HG03457 (cell line): Measurements from ENCODE around the gene SCLT1.
A peak's percentile ranks its signal among the peaks of the same experiment; 100 is the strongest.
"Not testable (repeated sequence)": the region's sequence is repeated elsewhere in the genome, so short reads cannot be mapped to it uniquely, and the experiment has no call there.

Source experiments
- ATAC-seq: cut with Tn5 transposase; IDR thresholded peaks from one replicate; pipeline ENCODE4 v1.9.1; 2021; ENCODE audit warnings: moderate number of reproducible peaks; ENCODE audit not compliant: unreplicated experiment

SCLT1 gene

DNA sequence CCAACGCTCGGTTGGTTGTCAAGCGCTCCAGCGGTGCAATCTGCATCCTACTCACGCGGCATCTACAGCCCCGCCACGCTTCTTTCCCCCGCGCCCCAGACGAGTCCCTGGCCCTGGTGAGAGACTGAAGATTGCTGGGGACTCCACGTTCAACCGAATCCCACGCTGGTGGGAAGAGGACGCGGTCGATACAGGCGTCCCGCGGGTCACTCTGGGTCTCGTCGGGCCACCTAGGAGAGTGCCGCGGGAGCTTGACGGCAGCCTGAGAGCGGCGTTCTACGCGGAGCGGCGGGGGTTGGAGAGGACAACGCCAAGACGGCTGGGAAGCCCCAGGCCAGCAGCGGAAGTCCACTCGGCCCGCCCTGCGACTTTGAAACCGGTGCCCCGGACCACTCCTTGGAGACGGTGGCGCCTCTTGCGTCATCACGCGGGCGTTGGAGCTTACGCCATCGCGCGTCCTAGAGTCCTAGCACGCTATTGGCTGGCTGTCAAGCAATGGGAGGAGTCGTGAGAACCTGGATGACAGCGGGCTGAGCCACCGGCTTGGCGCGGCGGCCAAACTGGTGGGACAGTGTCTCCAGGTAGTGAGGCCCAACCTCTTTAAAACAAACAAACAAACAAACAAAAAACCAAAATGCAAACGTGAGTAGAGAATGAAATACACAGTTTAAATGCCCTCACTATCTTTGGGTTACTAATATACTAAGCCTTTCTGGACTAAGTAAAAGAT lies at the start of gene SCLT1:
TSS of gene SCLT1 (minus strand) at position 349 of the 730 bp plus-strand sequence. CDS start 436 bp downstream, outside the sequence.
- peak; percentile 94 for ATAC-seq

DNA sequence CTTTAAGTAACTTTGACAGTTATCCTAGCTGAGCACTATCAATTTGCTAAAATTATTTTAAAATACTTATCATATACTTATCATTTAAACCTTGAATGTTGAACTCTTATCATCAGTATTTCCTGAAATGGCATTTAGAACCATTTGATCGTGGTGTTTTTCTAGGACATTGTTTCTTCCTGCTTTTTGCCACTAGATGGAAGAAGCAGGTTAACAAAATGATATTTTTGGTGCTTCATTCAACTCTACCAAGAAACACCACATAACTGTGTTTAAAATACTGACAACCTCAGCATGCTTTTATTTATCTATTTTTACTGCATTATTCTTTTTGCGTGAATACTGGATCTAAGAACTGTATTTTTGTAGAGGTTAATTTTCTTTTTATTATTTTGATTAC lies 47.2 kb upstream of the SCLT1 start:
- no peak for ATAC-seq

DNA sequence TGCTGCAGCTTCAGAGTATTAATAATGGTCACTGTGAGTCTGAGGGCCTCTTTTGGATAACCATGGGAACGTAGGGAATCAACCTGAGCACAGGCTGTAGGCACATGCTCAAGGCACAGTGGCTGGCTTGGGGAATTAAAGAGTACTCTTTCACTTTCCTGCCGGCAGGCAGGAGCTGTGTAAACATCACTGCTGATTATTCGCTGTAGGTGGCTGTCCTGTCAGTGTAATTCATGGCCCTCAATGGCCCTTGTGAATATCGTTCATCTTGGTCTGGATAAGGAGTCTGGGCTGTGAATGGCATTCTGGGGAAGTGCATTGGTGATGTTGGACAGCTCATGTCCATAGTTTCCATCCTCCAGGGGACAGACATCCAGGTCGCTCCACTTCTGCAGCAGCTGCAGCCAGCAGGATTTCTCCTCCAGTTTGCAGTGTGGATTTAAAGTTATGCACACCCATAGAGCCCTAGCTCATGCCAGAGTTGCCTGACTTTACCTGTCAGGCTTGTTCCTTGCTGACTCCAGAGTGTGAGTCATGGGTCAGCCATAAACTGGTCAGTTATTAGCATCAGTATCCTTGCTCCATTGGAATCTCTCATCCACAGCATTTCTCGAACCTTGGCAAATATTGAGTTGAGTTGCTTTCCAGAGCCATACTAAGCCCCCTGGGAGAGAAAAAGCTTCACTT lies 45.6 kb upstream of the SCLT1 start:
- ATAC-seq, result no peak

DNA sequence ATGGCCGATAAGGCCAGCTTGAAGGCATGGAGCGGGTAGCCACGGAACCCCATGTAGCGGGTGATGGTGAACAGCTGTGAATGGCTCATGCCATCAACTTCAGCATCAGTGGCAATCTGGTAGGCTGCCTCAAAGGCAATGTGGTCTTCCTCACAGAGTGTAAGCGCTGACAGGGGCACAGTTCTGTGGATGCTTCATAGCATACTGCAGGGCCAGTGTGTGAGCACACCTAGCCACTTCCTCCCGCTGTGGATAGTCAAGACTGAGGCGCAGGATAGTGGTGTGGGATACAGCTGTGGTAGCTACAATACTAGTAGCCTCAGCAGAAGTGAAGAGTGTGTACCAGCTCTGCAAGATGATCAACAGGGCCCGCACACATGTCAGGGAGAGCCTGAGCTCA lies 43.1 kb upstream of the SCLT1 start:
- no peak for ATAC-seq

DNA sequence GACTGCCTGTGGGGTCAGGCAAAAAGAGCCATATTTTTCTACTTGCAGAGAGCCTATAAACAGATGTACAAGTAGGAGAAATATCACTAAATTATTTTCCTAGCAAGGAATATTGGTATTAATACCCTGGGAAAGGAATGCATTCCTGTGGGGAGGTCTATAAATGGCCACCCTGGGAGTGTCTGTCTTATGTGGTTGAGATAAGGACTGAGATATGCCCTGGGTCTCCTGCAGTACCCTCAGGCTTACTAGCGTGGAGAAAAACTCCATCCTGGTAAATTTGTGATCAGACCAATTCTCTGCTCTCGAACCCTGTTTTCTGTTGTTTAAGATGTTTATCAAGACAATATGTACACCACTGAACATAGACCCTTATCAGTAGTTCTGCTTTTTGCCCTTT lies 38.0 kb upstream of the SCLT1 start:
- no peak for ATAC-seq

DNA sequence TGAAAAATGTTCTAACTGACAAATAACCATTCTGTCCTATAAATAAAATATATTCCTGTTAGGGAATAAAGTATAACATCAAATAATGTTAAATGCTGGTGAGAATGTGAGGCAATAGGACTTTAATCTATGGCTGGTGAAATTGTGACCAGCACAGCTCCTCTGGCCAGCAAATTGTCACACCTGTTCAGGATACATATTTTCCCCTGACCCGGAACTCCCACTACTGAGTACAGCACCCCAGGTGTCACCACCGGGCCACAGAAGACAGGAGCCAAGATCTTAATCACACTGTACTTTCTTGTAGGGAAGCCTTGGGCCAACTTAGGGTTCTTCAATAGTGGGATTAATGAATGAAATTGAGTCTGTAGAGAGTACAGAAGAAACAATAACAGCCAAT lies 35.8 kb upstream of the SCLT1 start:
- no peak for ATAC-seq

DNA sequence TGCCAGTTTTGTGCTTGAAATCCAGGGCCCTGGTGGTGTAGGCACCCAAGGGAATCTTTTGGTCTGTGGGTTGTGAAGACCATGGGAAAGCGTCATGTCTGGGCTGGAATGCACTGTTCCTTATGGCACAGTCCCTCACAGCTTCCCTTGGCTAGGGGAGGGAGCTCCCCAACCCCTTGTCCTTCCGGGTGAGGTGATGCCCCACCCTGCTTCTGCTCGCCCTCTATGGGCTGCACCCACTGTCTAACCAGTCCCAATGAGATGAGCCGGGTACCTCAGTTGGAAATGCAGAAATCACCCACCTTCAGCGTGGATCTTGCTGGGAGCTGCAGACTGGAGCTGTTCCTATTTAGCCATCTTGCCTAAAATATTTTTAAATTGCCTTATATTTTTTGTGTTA lies 33.3 kb upstream of the SCLT1 start:
- not testable (repeated sequence) for ATAC-seq

DNA sequence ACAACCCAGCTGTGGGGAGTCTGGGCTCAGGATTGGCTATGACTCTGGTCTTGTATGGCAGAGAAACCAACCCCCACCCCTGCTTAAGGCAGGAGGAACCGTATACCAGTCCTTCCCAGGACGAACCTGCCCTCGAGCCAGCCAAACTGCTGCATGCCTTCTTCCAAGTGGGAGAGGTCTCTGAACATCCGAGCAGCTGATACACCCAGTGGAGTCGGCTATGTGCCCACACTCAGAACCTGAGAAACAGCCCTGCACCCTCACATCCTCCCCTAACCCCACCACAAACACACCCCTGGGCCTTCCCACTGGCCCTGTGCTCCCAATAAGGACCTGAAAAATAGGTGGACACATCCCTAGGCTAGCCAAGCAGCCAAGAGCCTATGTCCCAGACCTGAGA lies 24.4 kb upstream of the SCLT1 start:
- ATAC-seq, result no peak

DNA sequence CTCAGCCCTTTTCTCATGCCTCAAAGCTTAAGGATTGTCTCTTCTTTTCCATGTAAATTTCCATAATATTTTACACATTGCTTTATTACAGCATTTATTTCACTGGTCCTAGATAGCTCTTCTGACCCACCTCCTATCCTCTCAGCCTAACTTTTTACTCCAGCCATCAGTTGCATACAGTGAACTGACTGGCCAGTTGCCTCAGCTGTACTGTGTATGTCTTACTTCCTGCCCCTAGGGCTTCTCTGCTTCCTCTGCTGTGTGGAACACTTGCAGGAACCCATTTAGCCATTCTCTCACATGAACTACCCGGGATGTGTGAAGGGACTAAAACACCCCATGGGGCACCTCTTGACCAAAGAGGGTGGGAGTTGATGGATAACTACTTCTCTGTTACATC lies 20.6 kb upstream of the SCLT1 start:
- no peak for ATAC-seq

DNA sequence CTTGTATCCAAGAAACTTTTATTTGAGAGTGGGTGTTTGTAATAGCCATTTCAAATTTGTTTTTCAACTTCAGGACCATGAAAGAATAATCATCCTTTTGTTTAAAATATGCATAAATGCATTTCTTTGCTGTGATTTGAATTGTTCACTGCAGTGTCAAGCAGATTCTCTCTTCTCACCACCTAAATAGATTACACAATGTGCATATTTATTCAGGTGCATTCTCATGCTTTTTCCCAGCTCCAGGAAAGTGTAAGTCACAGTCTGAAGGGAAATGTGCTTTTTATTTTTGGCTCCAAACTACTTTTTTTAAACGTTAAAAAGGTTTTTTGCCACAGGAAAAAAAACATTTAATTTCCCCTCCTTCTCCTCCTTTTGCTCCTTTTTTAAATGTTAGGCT lies 20.1 kb upstream of the SCLT1 start:
- no peak for ATAC-seq

DNA sequence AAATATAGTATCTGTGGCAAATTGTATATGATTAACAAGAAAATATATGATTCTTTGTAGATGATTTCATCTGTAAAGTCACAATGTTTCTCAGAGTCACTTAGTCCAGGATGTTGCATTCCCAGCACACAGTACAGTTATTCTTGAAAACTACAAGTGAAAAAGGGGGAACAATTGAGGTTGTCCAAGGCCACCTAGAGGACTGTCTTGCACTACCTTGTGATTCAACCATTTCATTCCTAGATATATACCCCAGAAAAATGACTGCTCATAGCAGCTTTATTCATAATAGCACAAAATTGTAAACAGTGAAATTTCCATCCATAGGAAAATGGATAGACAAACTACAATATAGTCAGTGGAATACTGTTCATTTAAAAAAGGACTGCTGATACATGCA lies 18.6 kb upstream of the SCLT1 start:
- no peak for ATAC-seq

DNA sequence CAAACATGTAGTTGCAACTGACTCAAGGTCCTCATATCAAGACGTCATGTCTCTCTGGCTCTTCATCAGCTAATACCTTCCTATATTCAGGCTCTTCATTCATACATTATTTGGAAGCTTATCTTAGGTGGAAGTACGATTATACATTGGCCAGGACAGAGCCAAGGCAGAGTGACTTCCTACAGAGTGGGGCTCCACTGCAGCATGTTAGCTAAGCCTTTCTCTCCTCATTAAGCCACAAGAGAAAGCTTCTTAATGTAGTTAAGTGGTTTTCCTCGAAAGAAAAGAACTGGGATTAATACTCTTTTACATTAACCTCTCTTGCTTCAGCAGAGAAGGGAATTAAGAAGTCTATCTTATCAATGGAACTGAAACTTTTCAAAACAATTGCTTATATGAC lies 17.6 kb upstream of the SCLT1 start:
- ATAC-seq, result no peak

DNA sequence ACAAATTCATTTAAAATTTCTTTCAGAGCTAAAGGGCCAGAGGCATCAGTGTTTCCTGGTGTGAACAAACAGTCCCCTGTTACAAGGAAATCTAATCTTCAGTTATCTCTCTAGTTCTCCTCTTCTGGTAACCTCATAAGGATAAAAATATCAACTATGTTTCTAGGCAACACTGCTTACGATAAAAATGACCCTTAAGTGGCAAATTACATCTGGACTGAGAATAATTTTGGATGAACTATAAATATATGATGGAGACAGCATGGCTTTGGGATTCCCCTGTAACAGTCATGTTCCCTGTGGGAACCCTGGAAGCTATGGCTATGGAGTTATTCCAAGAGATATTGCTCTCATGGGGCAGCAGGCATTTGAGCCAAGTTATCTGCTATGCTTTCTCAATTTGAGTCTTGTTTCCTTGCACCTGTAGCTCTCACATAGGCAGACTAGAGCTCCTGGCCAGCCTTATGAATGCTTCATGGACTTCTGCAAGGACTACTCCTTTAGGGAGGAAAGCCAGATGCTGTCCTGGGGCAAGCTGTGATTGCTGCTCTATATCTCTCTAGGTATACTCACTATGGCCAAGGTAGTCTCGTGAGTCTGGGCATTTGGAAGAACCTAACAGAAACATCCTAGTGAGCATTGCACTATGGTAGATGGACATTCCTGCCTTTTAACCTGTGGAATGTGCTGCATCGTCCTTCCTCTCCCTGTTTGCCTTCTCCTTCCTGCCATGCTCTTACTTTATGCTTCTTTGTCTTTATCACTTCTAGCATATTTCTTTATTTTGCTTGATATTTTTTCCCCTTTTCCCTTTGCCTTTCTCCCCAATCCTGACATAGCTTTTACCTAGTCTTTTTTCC lies 16.9 kb upstream of the SCLT1 start:
- no peak for ATAC-seq

DNA sequence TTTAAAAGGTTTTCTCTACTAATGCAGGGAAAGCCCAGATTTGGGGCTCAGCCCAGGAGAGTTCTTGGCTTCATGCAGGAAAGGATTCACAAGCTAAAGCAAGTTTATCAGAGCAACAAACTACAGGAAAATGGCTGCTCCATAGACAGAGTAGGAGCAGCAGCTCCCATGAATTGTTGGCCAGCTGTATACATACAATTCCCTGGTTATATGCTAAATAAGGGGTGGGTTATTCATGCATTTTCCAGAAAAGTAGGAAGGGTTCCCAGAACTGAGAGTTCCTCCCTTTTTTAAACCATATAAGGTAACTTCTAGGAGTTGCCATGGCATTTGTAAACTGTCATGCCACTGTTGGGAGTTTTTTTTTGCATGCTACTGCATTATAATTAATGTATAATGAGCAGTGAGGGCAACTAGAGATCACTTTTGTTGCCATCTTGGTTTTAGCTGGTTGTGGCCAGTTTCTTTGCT lies 5.2 kb upstream of the SCLT1 start:
- no peak for ATAC-seq

DNA sequence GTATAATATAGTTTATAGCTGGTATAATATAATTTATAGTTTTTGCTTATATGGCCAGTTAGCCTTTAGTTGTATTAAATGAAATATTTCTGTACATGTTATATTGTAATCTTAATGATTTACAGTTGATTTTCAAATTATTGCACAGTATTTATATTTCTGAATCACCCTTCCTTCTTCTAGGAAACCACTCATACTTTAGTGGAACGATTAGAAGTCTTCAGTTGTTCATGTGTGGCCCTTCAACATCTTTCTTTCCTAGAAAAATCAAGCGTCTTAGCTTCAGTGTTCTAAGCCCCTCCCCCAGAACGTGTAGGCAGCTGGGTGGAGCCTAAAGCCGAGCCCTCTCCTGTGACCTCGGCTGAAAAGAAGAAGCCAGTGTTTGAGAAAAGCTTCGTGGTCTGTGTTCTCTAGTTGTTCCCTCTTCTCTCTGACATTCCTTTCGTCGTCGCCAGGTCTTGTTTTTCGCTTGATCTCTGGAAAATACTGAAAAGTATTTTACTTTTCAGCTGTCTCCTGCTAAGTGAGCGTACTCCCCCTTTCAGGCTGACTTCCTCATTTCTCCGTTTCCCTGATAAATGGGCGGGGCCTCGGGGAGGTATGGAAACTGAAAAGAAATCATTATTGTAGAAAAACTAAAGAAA lies 2.6 kb upstream of the SCLT1 start, which contains the start of gene C4orf33:
TSS of gene C4orf33 (plus strand) at position 342 of the 644 bp plus-strand sequence. CDS start 6,459 bp downstream, outside the sequence.
- peak; percentile 32 for ATAC-seq

DNA sequence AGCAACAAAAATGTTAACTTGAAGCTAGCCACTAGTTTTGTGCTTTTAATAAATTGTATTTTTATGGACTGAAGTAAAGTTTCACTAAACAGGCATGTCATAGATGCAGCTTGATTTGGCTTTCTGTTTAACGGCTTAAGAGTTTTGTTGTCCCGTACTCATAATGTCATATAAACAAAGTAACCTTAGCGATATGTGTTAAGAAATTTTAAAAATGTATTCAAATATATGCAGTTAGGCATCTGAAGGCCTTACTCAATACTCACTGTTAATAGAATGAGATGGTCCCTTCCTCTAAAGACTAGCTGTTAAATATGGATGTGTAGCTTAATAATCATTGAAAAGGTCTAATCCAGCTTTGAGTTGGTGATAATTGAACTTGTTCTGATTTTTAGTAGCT lies 1.0 kb upstream of the SCLT1 start:
- ATAC-seq, result no peak

DNA sequence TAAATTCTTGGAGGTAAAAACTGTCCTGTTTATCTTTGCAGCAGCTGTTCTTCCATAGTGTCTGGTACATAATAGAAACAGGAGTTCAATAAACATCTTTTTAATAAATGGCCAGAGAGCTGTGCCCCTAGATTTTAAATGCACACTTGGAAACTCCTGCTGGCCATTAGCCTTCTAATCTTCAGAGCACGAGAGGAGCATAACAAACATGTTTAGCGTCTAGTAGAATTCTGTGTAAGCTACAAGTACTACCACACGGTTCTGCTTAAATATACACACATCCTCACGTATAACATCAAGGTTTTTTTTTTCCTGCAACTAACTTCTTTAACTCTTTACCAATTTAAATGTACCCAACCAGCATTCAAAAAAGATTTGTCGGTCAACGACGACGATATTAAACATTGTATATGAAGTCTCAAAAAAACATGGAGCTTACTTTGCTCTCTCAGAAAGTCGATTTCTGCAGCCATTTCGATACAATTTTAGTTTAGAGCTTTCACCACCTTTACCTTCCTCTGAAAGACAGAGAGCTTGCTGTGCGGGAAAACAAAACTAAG lies 628 bp downstream of the SCLT1 start:
- ATAC-seq, result no peak

DNA sequence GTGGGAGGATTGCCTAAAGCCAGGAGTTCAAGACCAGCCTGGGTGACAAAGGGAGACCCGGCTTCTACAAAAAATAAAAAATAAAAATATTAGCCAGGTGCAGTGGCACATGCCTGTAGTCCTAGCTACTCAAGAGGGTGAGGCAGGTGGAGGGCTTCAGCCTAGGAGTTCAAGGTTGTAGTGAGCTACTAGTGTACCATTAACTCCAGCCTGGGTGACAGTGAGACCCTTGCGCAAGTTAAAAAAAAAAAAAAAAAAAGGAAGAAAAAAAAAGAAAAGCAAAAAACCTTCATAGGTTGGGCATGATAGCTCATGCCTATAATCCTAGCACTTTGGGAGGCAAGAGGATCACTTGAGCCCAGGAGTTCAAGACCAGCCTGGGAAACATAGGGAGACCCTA lies 5.8 kb downstream of the SCLT1 start:
- no peak for ATAC-seq

DNA sequence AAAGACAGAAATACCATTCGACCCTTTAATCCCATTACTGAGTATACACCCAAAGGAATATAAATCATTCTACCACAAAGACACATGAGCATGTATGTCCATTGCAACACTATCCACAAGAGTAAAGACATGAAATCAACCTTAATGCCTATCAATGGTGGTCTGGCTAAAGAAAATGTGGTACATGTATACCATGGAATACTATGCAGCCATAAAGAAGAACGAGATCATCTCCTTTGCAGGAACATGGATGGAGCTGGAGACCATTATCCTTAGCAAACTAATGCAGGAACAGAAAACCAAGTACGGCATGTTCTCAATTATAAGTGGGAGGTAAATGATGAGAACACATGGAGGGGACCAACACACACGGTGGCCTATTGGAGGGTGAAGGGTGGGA lies 7.9 kb downstream of the SCLT1 start:
- no peak for ATAC-seq

DNA sequence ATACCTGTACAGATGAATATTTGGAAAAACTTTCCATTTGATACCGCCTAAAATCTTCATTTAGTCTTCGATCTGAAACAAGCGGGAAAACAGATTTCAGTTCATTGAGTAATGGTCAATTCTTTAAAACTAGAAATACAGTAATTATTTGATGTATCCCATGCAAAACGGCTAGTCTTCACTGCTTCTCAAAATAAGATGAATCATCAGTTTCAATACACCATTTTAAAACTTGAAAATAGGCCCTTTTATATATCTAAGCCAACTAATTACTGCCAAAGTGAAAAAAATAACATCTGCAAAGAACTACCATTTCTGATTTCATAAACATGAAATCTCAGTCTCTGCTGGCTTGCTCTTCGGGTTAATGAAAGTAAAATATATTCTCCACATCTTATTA lies 11.0 kb downstream of the SCLT1 start:
- no peak for ATAC-seq

DNA sequence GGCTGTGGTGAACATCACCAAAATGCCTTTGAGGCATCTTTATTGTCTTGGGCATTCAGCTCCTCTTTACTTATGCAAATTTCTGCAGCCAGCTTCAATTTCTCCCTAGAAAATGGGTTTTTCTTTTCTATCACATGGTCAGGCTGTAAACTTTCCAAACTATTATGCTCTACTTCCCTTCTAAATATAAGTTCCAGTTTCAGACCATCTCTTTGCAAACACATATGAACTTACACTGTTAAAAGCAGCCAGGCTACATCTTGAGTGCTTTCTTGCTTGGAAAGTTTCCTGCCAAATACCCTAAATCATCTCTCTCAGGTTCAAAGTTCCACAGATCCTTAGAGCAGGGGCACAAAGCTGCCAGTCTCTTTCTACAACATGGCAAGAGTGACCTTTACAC lies 13.2 kb downstream of the SCLT1 start:
- no peak for ATAC-seq
